ENCODE measurements around the gene FGF18.

FGF18 gene

GRCh38 chr5:171493646-171494393, 74.4 kb downstream of the FGF18 start:
- H3K79me1 ChIP-seq (ENCODE audit: low read depth, low read length): no peaks in the 10 kb centered on the region
- peak overlapping the region; percentile 90 for H2AFZ ChIP-seq (ENCODE audit: low read length)
- H3K36me3 ChIP-seq (replicated peaks in 1 of 2; ENCODE audit: control insufficient read depth in 2 of 2, insufficient read depth in 2 of 2, low read length in 2 of 2): no peaks in the 10 kb centered on the region
- no peak overlapping the region for H3K14ac ChIP-seq (ENCODE audit: low read length)
- no peak overlapping the region for H3K4ac ChIP-seq (ENCODE audit: low read length)
- H3K4me2 ChIP-seq (ENCODE audit: insufficient read depth, low read length, poor library complexity, severe bottlenecking): no peak overlapping the region
- H3K18ac ChIP-seq (ENCODE audit: low read length): peak overlapping the region; percentile 76
- H2BK120ac ChIP-seq (ENCODE audit: low read depth, low read length): no peak overlapping the region
- no peak overlapping the region for H4K8ac ChIP-seq (ENCODE audit: low read depth, low read length)
- H3K23ac ChIP-seq (ENCODE audit: low read depth, low read length, poor library complexity): no peak overlapping the region
- no peak overlapping the region for H2BK15ac ChIP-seq (ENCODE audit: low read length)
- WGBS, 2 donors (ENCODE audit: extremely low coverage in 2 of 2, insufficient read length in 2 of 2, insufficient replicate concordance in 1 of 2): no CpG with 5 or more reads among the region's 14 CpGs
- no peak for DNase-seq (ENCODE audit: low spot score)
- no peaks in the 10 kb centered on the region for H3K9me3 ChIP-seq (replicated peaks in 1 of 2; ENCODE audit: control insufficient read depth in 2 of 2, insufficient read depth in 1 of 2, low read depth in 1 of 2, low read length in 2 of 2)
- peak overlapping the region; percentile 63 for H2BK12ac ChIP-seq (ENCODE audit: low read length)
- peak overlapping the region in 1 of 2 donors; percentile 12 for H3K4me3 ChIP-seq (ENCODE audit: low read length in 2 of 2)
- H2AK5ac ChIP-seq (ENCODE audit: low read depth, low read length): peak overlapping the region; percentile 67
- no peak overlapping the region for H2BK5ac ChIP-seq (ENCODE audit: low read length)
- H4K91ac ChIP-seq (ENCODE audit: low read depth, low read length, poor library complexity): peak overlapping the region; percentile 1
- peak overlapping the region; percentile 26 for H3K9ac ChIP-seq (ENCODE audit: low read depth, low read length, poor library complexity)
- H3K4me1 ChIP-seq (ENCODE audit: control insufficient read depth in 2 of 2, insufficient read depth in 1 of 2, low read depth in 1 of 2, low read length in 2 of 2): peaks cover 19% of the 10 kb centered on the region in 2 donors
- H3K27me3 ChIP-seq (ENCODE audit: control insufficient read depth in 3 of 3, insufficient read depth in 3 of 3, low read depth in 1 of 3, low read length in 3 of 3): no peaks in the 10 kb centered on the region
- no peak overlapping the region for H3K27ac ChIP-seq (replicated peaks; ENCODE audit: low read length)

- H3K4ac ChIP-seq (ENCODE audit: low read length): no peak overlapping the region
- no peak overlapping the region for H2BK120ac ChIP-seq (ENCODE audit: low read depth, low read length)
- no peak overlapping the region for H3K9ac ChIP-seq (ENCODE audit: low read depth, low read length, poor library complexity)
- no peaks in the 10 kb centered on the region for H3K27me3 ChIP-seq (ENCODE audit: control insufficient read depth in 3 of 3, insufficient read depth in 3 of 3, low read depth in 1 of 3, low read length in 3 of 3)
- no peak overlapping the region for H2BK12ac ChIP-seq (ENCODE audit: low read length)
- no peak overlapping the region for H3K4me2 ChIP-seq (ENCODE audit: insufficient read depth, low read length, poor library complexity, severe bottlenecking)
- no peak overlapping the region for H2AK5ac ChIP-seq (ENCODE audit: low read depth, low read length)
- no peak overlapping the region for H3K18ac ChIP-seq (ENCODE audit: low read length)
- peaks cover 19% of the 10 kb centered on the region in 2 donors for H3K4me1 ChIP-seq (ENCODE audit: control insufficient read depth in 2 of 2, insufficient read depth in 1 of 2, low read depth in 1 of 2, low read length in 2 of 2)
- DNase-seq (ENCODE audit: low spot score): peak; percentile 67
- no peak overlapping the region for H3K14ac ChIP-seq (ENCODE audit: low read length)
- H2BK15ac ChIP-seq (ENCODE audit: low read length): no peak overlapping the region
- WGBS, 2 donors (ENCODE audit: extremely low coverage in 2 of 2, insufficient read length in 2 of 2, insufficient replicate concordance in 1 of 2): no CpG with 5 or more reads among the region's 17 CpGs
- H2AFZ ChIP-seq (ENCODE audit: low read length): peak overlapping the region; percentile 90
- peak overlapping the region in 1 of 2 donors; percentile 18 for H3K4me3 ChIP-seq (ENCODE audit: low read length in 2 of 2)
- no peaks in the 10 kb centered on the region for H3K9me3 ChIP-seq (replicated peaks in 1 of 2; ENCODE audit: control insufficient read depth in 2 of 2, insufficient read depth in 1 of 2, low read depth in 1 of 2, low read length in 2 of 2)
- H3K36me3 ChIP-seq (replicated peaks in 1 of 2; ENCODE audit: control insufficient read depth in 2 of 2, insufficient read depth in 2 of 2, low read length in 2 of 2): no peaks in the 10 kb centered on the region
- no peak overlapping the region for H3K23ac ChIP-seq (ENCODE audit: low read depth, low read length, poor library complexity)
- no peaks in the 10 kb centered on the region for H3K79me1 ChIP-seq (ENCODE audit: low read depth, low read length)
- no peak overlapping the region for H2BK5ac ChIP-seq (ENCODE audit: low read length)
- no peak overlapping the region for H4K8ac ChIP-seq (ENCODE audit: low read depth, low read length)
- H4K91ac ChIP-seq (ENCODE audit: low read depth, low read length, poor library complexity): peak overlapping the region; percentile 1
- H3K27ac ChIP-seq (replicated peaks; ENCODE audit: low read length): peak overlapping the region; percentile 41
Observed at GRCh38 chr5:171494452-171495121, 75.1 kb downstream of the FGF18 start.

GRCh38 chr5:171495122-171495700, 75.8 kb downstream of the FGF18 start:
- H3K18ac ChIP-seq (ENCODE audit: low read length): no peak overlapping the region
- no peak for DNase-seq (ENCODE audit: low spot score)
- H3K4me1 ChIP-seq (ENCODE audit: control insufficient read depth in 2 of 2, insufficient read depth in 1 of 2, low read depth in 1 of 2, low read length in 2 of 2): peaks cover 19% of the 10 kb centered on the region in 2 donors
- H2BK5ac ChIP-seq (ENCODE audit: low read length): no peak overlapping the region
- peak overlapping the region in 1 of 2 donors; percentile 1 for H3K4me3 ChIP-seq (ENCODE audit: low read length in 2 of 2)
- peak overlapping the region; percentile 41 for H3K27ac ChIP-seq (replicated peaks; ENCODE audit: low read length)
- H3K79me1 ChIP-seq (ENCODE audit: low read depth, low read length): no peaks in the 10 kb centered on the region
- no peak overlapping the region for H3K14ac ChIP-seq (ENCODE audit: low read length)
- H3K4ac ChIP-seq (ENCODE audit: low read length): no peak overlapping the region
- no peak overlapping the region for H2BK15ac ChIP-seq (ENCODE audit: low read length)
- H2BK120ac ChIP-seq (ENCODE audit: low read depth, low read length): no peak overlapping the region
- H4K91ac ChIP-seq (ENCODE audit: low read depth, low read length, poor library complexity): no peak overlapping the region
- no peak overlapping the region for H3K23ac ChIP-seq (ENCODE audit: low read depth, low read length, poor library complexity)
- no peaks in the 10 kb centered on the region for H3K36me3 ChIP-seq (replicated peaks in 1 of 2; ENCODE audit: control insufficient read depth in 2 of 2, insufficient read depth in 2 of 2, low read length in 2 of 2)
- H4K8ac ChIP-seq (ENCODE audit: low read depth, low read length): no peak overlapping the region
- H2AFZ ChIP-seq (ENCODE audit: low read length): peak overlapping the region; percentile 90
- no peak overlapping the region for H2BK12ac ChIP-seq (ENCODE audit: low read length)
- no peak overlapping the region for H2AK5ac ChIP-seq (ENCODE audit: low read depth, low read length)
- H3K9me3 ChIP-seq (replicated peaks in 1 of 2; ENCODE audit: control insufficient read depth in 2 of 2, insufficient read depth in 1 of 2, low read depth in 1 of 2, low read length in 2 of 2): no peaks in the 10 kb centered on the region
- WGBS, 2 donors (ENCODE audit: extremely low coverage in 2 of 2, insufficient read length in 2 of 2, insufficient replicate concordance in 1 of 2): no CpG with 5 or more reads among the region's 5 CpGs
- no peak overlapping the region for H3K4me2 ChIP-seq (ENCODE audit: insufficient read depth, low read length, poor library complexity, severe bottlenecking)
- H3K9ac ChIP-seq (ENCODE audit: low read depth, low read length, poor library complexity): no peak overlapping the region
- no peaks in the 10 kb centered on the region for H3K27me3 ChIP-seq (ENCODE audit: control insufficient read depth in 3 of 3, insufficient read depth in 3 of 3, low read depth in 1 of 3, low read length in 3 of 3)

- Histone ChIP-seq H2BK5ac (ENCODE audit: low read length) (no peak overlapping the region), H3K14ac (ENCODE audit: low read length) (no peak overlapping the region), H3K27ac (replicated peaks; ENCODE audit: low read length) (no peak overlapping the region), H3K4me1 (ENCODE audit: control insufficient read depth in 2 of 2, insufficient read depth in 1 of 2, low read depth in 1 of 2, low read length in 2 of 2) (peaks cover 19% of the 10 kb centered on the region in 2 donors), H3K36me3 (replicated peaks in 1 of 2; ENCODE audit: control insufficient read depth in 2 of 2, insufficient read depth in 2 of 2, low read length in 2 of 2) (no peaks in the 10 kb centered on the region), H3K27me3 (ENCODE audit: control insufficient read depth in 3 of 3, insufficient read depth in 3 of 3, low read depth in 1 of 3, low read length in 3 of 3) (no peaks in the 10 kb centered on the region), H3K4me3 (ENCODE audit: low read length in 2 of 2) (no peak overlapping the region), H3K4ac (ENCODE audit: low read length) (no peak overlapping the region), H2BK15ac (ENCODE audit: low read length) (no peak overlapping the region), H2BK120ac (ENCODE audit: low read depth, low read length) (no peak overlapping the region), H3K23ac (ENCODE audit: low read depth, low read length, poor library complexity) (no peak overlapping the region), H3K79me1 (ENCODE audit: low read depth, low read length) (no peaks in the 10 kb centered on the region), H4K8ac (ENCODE audit: low read depth, low read length) (no peak overlapping the region), H2BK12ac (ENCODE audit: low read length) (peak overlapping the region; percentile 3), H3K9me3 (replicated peaks in 1 of 2; ENCODE audit: control insufficient read depth in 2 of 2, insufficient read depth in 1 of 2, low read depth in 1 of 2, low read length in 2 of 2) (no peaks in the 10 kb centered on the region), H2AFZ (ENCODE audit: low read length) (no peak overlapping the region), H2AK5ac (ENCODE audit: low read depth, low read length) (peak overlapping the region; percentile 16), H3K18ac (ENCODE audit: low read length) (peak overlapping the region; percentile 44), H3K9ac (ENCODE audit: low read depth, low read length, poor library complexity) (no peak overlapping the region), H4K91ac (ENCODE audit: low read depth, low read length, poor library complexity) (no peak overlapping the region), H3K4me2 (ENCODE audit: insufficient read depth, low read length, poor library complexity, severe bottlenecking) (no peak overlapping the region)
- WGBS, 2 donors (ENCODE audit: extremely low coverage in 2 of 2, insufficient read length in 2 of 2, insufficient replicate concordance in 1 of 2): no CpG with 5 or more reads among the region's 3 CpGs
- no peak for DNase-seq (ENCODE audit: low spot score)
Observed at GRCh38 chr5:171496456-171496855, 77.0 kb downstream of the FGF18 start.
